Measurements from ENCODE around the gene FBRSL1.

The FBRSL1 gene

GRCh38 chr12:132558861-132559623 lies 69.1 kb downstream of the FBRSL1 start:
- no peak for DNase-seq (ENCODE audit: low read depth)

GRCh38 chr12:132559652-132560363 lies 69.9 kb downstream of the FBRSL1 start:
- DNase-seq (ENCODE audit: low read depth): no peak

- no peak for DNase-seq (ENCODE audit: low read depth)
Observed at GRCh38 chr12:132560364-132560613, 70.3 kb downstream of the FBRSL1 start.

- DNase-seq (ENCODE audit: low read depth): no peak
Observed at GRCh38 chr12:132560614-132561426, 70.9 kb downstream of the FBRSL1 start.

Data from GM04503 (cell line).